Measurements from ENCODE around the gene RRAS2. TPM values are rescaled to one million over a fixed set of nuclear protein-coding genes. Genes with fewer than 3 reads are reported as not detected.

RRAS2 gene
- total RNA-seq, 1 donor from 2014 or later: 36.0 TPM

- TF ChIP-seq CTCF (conservative IDR thresholded peaks at IDR 0.05): no peak
- Mint-ChIP-seq H3K4me3 (no peak overlapping the region), H3K27ac (no peak overlapping the region), H3K36me3 (peaks cover 12% of the 10 kb centered on the region), H3K4me1 (ENCODE audit: unreplicated experiment) (peaks cover 6% of the 10 kb centered on the region), H3K9me3 (no peaks in the 10 kb centered on the region), H3K27me3 (peaks cover 6% of the 10 kb centered on the region)
- no peak for DNase-seq (ENCODE audit: extremely low spot score, unreplicated experiment)
Observed at GRCh38 chr11:14261066-14261465, 97.9 kb downstream of the RRAS2 start.

GRCh38 chr11:14259878-14260277 lies 99.1 kb downstream of the RRAS2 start:
- DNase-seq (ENCODE audit: extremely low spot score, unreplicated experiment): no peak
- no peak overlapping the region for H3K27ac Mint-ChIP-seq
- H3K4me3 Mint-ChIP-seq: no peak overlapping the region
- peaks cover 6% of the 10 kb centered on the region for H3K4me1 Mint-ChIP-seq (ENCODE audit: unreplicated experiment)
- H3K9me3 Mint-ChIP-seq: no peaks in the 10 kb centered on the region
- H3K27me3 Mint-ChIP-seq: peaks cover 6% of the 10 kb centered on the region
- no peak for TF ChIP-seq CTCF (conservative IDR thresholded peaks at IDR 0.05)
- H3K36me3 Mint-ChIP-seq: peaks cover 7% of the 10 kb centered on the region

- H3K4me3 Mint-ChIP-seq: no peak overlapping the region
- TF ChIP-seq CTCF (conservative IDR thresholded peaks at IDR 0.05): no peak
- H3K27ac Mint-ChIP-seq: no peak overlapping the region
- H3K9me3 Mint-ChIP-seq: no peaks in the 10 kb centered on the region
- H3K27me3 Mint-ChIP-seq: peaks cover 6% of the 10 kb centered on the region
- no peak for DNase-seq (ENCODE audit: extremely low spot score, unreplicated experiment)
- peaks cover 6% of the 10 kb centered on the region for H3K4me1 Mint-ChIP-seq (ENCODE audit: unreplicated experiment)
- H3K36me3 Mint-ChIP-seq: peaks cover 3% of the 10 kb centered on the region
Observed at GRCh38 chr11:14259186-14259784, 99.7 kb downstream of the RRAS2 start.

- Mint-ChIP-seq H3K4me1 (ENCODE audit: unreplicated experiment) (peaks cover 6% of the 10 kb centered on the region), H3K27me3 (peaks cover 6% of the 10 kb centered on the region), H3K27ac (peak overlapping the region; percentile 21), H3K4me3 (no peak overlapping the region), H3K36me3 (peaks cover 3% of the 10 kb centered on the region), H3K9me3 (no peaks in the 10 kb centered on the region)
- DNase-seq (ENCODE audit: extremely low spot score, unreplicated experiment): no peak
- TF ChIP-seq CTCF (conservative IDR thresholded peaks at IDR 0.05): no peak
Observed at GRCh38 chr11:14258221-14258935, 100.6 kb downstream of the RRAS2 start.

- Mint-ChIP-seq H3K9me3 (no peaks in the 10 kb centered on the region), H3K4me1 (ENCODE audit: unreplicated experiment) (peaks cover 6% of the 10 kb centered on the region), H3K27ac (no peak overlapping the region), H3K27me3 (peaks cover 12% of the 10 kb centered on the region), H3K36me3 (peaks cover 3% of the 10 kb centered on the region), H3K4me3 (no peak overlapping the region)
- no peak for TF ChIP-seq CTCF (conservative IDR thresholded peaks at IDR 0.05)
- DNase-seq (ENCODE audit: extremely low spot score, unreplicated experiment): no peak
Observed at GRCh38 chr11:14255238-14255534, 103.8 kb downstream of the RRAS2 start.

All from type B pancreatic cell (in vitro differentiated cells).